B cell (primary cell): ENCODE measurements around the gene TRIM66.

Experiments used
- CTCF ChIP-seq: fragments of 200-600 bp; IDR thresholded peaks from one replicate; pipeline ENCODE4 v1.8.0; 2022; ENCODE audit warnings: antibody characterized with exemption, mild to moderate bottlenecking
- EZH2 ChIP-seq: IDR thresholded peaks from 2 replicates; pipeline ENCODE4 v1.6.1; 2012; ENCODE audit warnings: borderline replicate concordance, low read depth, mild to moderate bottlenecking, moderate library complexity, low read length; ENCODE audit not compliant: insufficient read depth, poor library complexity, severe bottlenecking

GRCh38 chr11:8728563-8728962 lies 46.1 kb upstream of the TRIM66 start:
- TF ChIP-seq CTCF (no peak), EZH2 (no peak)
